Nephron (organoid): ENCODE measurements around the gene CRX.

Source experiments
- H3K27ac Mint-ChIP-seq, 3 experiments: 2 replicates each; pipeline ENCODE4 v1.8.0; 2020; ENCODE audit warnings: mixed read lengths in 3 of 3, mild to moderate bottlenecking in 2 of 3, moderate library complexity in 1 of 3
- H3K27me3 Mint-ChIP-seq: 2 replicates; pipeline ENCODE4 v1.8.0; 2021; ENCODE audit warnings: low read depth, mild to moderate bottlenecking, moderate library complexity, mixed read lengths
- H3K36me3 Mint-ChIP-seq: 2 replicates; pipeline ENCODE4 v1.8.0; 2020; ENCODE audit warnings: low read depth, mixed read lengths
- H3K4me1 Mint-ChIP-seq: 2 replicates; pipeline ENCODE4 v1.8.0; 2020; ENCODE audit warnings: mixed read lengths
- H3K4me3 Mint-ChIP-seq, 3 experiments: 2 replicates each; pipeline ENCODE4 v1.8.0; 2020; ENCODE audit warnings: mild to moderate bottlenecking in 3 of 3, mixed read lengths in 3 of 3, moderate library complexity in 2 of 3
- H3K9me3 Mint-ChIP-seq: 2 replicates; pipeline ENCODE4 v1.8.0; 2020; ENCODE audit warnings: mixed read lengths
- CTCF ChIP-seq, 3 experiments: fragments of 200-600 bp; sonication (generic); IDR thresholded peaks; one replicate each; pipeline ENCODE4 v1.5.0; 2021; ENCODE audit warnings: antibody characterized with exemption in 3 of 3; ENCODE audit not compliant: unreplicated experiment in 3 of 3

CRX gene

GRCh38 chr19:47792616-47793015 is 29.1 kb upstream of the CRX start:
- H3K4me1 Mint-ChIP-seq = peaks cover 10% of the 10 kb centered on the region
- peaks cover 3% of the 10 kb centered on the region for H3K27me3 Mint-ChIP-seq
- TF ChIP-seq CTCF (IDR thresholded peaks at IDR 0.05; ENCODE audit: unreplicated experiment in 3 of 3) = no peak
- no peaks in the 10 kb centered on the region for H3K9me3 Mint-ChIP-seq
- no peak overlapping the region for H3K27ac Mint-ChIP-seq
- no peak overlapping the region for H3K4me3 Mint-ChIP-seq
- H3K36me3 Mint-ChIP-seq = peaks cover 9% of the 10 kb centered on the region

DNA sequence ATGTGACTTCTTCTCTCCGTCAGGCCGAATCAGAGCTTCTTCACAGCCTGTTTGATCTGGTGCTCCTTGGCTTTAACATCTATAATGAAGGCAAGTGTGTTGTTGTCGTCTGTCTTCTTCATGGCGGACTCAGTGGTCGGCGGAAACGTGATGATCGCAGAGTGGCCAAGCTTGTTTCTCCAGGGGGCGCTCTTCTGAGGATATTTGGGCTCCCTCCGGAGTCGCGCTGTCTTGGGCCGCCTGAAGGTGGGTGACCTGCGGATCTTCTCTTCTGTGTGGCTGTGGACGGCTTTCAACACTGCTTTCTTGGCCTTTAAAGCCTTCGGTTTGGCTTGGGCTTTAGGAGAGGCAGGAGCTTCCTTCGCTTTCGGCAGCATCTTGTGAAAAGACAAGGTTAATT is 27.2 kb upstream of the CRX start:
- H3K4me1 Mint-ChIP-seq = peaks cover 4% of the 10 kb centered on the region
- no peak overlapping the region for H3K4me3 Mint-ChIP-seq
- H3K27ac Mint-ChIP-seq = no peak overlapping the region
- TF ChIP-seq CTCF (IDR thresholded peaks at IDR 0.05; ENCODE audit: unreplicated experiment in 3 of 3) = no peak
- peaks cover 5% of the 10 kb centered on the region for H3K36me3 Mint-ChIP-seq
- H3K27me3 Mint-ChIP-seq = peaks cover 5% of the 10 kb centered on the region
- peaks cover 4% of the 10 kb centered on the region for H3K9me3 Mint-ChIP-seq

GRCh38 chr19:47796785-47797184 is 25.0 kb upstream of the CRX start:
- H3K27me3 Mint-ChIP-seq = peaks cover 5% of the 10 kb centered on the region
- no peak for TF ChIP-seq CTCF (IDR thresholded peaks at IDR 0.05; ENCODE audit: unreplicated experiment in 3 of 3)
- H3K27ac Mint-ChIP-seq = no peak overlapping the region
- no peak overlapping the region for H3K4me3 Mint-ChIP-seq
- peaks cover 5% of the 10 kb centered on the region for H3K36me3 Mint-ChIP-seq
- peaks cover 9% of the 10 kb centered on the region for H3K9me3 Mint-ChIP-seq
- peaks cover 4% of the 10 kb centered on the region for H3K4me1 Mint-ChIP-seq

- TF ChIP-seq CTCF (IDR thresholded peaks at IDR 0.05; ENCODE audit: unreplicated experiment in 3 of 3) = no peak
Measured at GRCh38 chr19:47797996-47798903, 23.5 kb upstream of the CRX start.

GRCh38 chr19:47798904-47799266 is 22.9 kb upstream of the CRX start:
- H3K27me3 Mint-ChIP-seq = peaks cover 5% of the 10 kb centered on the region
- H3K4me1 Mint-ChIP-seq = peaks cover 4% of the 10 kb centered on the region
- no peak for TF ChIP-seq CTCF (IDR thresholded peaks at IDR 0.05; ENCODE audit: unreplicated experiment in 3 of 3)
- H3K27ac Mint-ChIP-seq = no peak overlapping the region
- H3K4me3 Mint-ChIP-seq = no peak overlapping the region
- H3K9me3 Mint-ChIP-seq = peaks cover 9% of the 10 kb centered on the region
- H3K36me3 Mint-ChIP-seq = peaks cover 5% of the 10 kb centered on the region

More at GRCh38 chr19:47797996-47798903, 23.5 kb upstream of the CRX start:
- H3K9me3 Mint-ChIP-seq = peaks cover 9% of the 10 kb centered on the region
- peaks cover 5% of the 10 kb centered on the region for H3K36me3 Mint-ChIP-seq
- H3K4me1 Mint-ChIP-seq = peaks cover 4% of the 10 kb centered on the region
- no peak overlapping the region for H3K4me3 Mint-ChIP-seq
- H3K27ac Mint-ChIP-seq = no peak overlapping the region
- peaks cover 5% of the 10 kb centered on the region for H3K27me3 Mint-ChIP-seq

DNA sequence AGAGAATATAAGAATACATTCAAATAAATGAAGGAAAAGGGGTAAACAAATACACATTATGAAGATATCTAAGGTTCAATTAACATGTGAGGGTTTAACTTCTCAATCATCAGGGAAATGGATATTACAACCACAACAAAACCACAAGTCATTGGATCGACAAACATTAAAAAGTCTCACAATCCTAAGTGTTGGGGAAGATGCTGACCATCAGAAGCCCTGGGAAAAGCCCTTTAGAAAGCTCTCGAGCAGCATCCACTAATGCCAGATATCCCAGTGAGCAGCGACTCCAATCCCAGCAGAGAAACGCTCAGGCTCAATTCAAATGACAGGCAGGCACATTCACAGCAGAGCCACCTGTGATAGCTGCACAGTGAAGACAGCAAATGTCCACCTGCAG is 20.5 kb upstream of the CRX start:
- Mint-ChIP-seq H3K9me3 (peaks cover 9% of the 10 kb centered on the region), H3K36me3 (peaks cover 5% of the 10 kb centered on the region), H3K4me3 (no peak overlapping the region), H3K4me1 (peaks cover 2% of the 10 kb centered on the region), H3K27ac (no peak overlapping the region), H3K27me3 (peaks cover 10% of the 10 kb centered on the region)
- no peak for TF ChIP-seq CTCF (IDR thresholded peaks at IDR 0.05; ENCODE audit: unreplicated experiment in 3 of 3)
